ENCODE measurements around the gene NXNL2.

NXNL2 gene

DNA sequence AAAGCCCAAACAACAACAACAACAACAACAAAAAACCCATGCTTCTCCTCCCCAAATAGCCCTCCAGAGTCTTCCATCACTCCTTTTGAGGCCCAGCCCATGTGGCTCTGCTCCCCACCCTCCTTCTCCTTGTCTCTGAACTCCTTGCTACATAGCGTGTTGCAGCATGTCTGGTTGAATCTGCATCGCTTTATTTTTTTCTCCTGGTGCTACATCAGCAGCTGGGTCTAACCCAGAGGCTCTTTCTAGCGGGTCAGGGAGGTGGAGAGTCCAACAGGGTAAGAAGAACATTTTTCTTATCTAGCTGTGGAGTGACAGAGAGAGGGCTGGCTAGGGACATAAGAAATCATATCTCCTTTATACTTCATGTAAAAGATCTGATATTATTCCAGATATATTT lies 18.4 kb downstream of the NXNL2 start:
- no peak overlapping the region for H3K4me3 ChIP-seq (replicated peaks in 1 of 2; ENCODE audit: low read depth in 2 of 2, low read length in 2 of 2)
- no peak for DNase-seq (ENCODE audit: low read depth in 2 of 2)
- TF ChIP-seq, protein P1, sequence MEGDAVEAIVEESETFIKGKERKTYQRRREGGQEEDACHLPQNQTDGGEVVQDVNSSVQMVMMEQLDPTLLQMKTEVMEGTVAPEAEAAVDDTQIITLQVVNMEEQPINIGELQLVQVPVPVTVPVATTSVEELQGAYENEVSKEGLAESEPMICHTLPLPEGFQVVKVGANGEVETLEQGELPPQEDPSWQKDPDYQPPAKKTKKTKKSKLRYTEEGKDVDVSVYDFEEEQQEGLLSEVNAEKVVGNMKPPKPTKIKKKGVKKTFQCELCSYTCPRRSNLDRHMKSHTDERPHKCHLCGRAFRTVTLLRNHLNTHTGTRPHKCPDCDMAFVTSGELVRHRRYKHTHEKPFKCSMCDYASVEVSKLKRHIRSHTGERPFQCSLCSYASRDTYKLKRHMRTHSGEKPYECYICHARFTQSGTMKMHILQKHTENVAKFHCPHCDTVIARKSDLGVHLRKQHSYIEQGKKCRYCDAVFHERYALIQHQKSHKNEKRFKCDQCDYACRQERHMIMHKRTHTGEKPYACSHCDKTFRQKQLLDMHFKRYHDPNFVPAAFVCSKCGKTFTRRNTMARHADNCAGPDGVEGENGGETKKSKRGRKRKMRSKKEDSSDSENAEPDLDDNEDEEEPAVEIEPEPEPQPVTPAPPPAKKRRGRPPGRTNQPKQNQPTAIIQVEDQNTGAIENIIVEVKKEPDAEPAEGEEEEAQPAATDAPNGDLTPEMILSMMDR (IDR thresholded peaks at IDR 0.05; ENCODE audit: low read depth, low read length), result no peak

GRCh38 chr9:88555268-88555980 lies 20.4 kb downstream of the NXNL2 start:
- H3K4me3 ChIP-seq (replicated peaks in 1 of 2; ENCODE audit: low read depth in 2 of 2, low read length in 2 of 2), result no peak overlapping the region
- no peak for DNase-seq (ENCODE audit: low read depth in 2 of 2)

DNA sequence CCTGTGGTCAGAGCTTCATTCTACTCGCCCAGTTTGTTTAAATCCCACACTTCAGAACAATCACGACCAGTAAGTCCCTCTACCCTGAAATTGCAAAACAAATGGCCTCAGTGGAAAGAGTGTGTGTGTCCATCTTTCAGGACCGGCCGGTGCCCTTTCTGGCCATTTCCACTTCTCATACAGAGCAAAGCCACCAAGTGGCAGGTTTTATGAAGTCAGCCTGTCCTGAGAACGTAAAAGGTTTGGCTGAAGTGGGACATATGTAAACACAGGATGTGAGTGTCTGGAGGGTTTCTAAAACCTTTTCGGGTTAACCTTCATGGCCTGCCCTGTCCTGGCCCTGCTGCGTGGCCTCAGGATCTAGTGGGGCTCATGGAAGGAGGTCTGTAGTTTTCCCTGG lies 24.7 kb downstream of the NXNL2 start:
- DNase-seq (ENCODE audit: low read depth in 2 of 2), result peak; percentile 10 to 26
- H3K4me3 ChIP-seq (replicated peaks in 1 of 2; ENCODE audit: low read depth in 2 of 2, low read length in 2 of 2), result no peak overlapping the region
- TF ChIP-seq, protein P1 (IDR thresholded peaks at IDR 0.05; ENCODE audit: low read depth, low read length), result no peak

More at GRCh38 chr9:88555268-88555980, 20.4 kb downstream of the NXNL2 start:
- TF ChIP-seq, protein P1 (IDR thresholded peaks at IDR 0.05; ENCODE audit: low read depth, low read length), result no peak

GRCh38 chr9:88567870-88568269 lies 32.9 kb downstream of the NXNL2 start:
- no peak for DNase-seq (ENCODE audit: low read depth in 2 of 2)
- H3K4me3 ChIP-seq (replicated peaks in 1 of 2; ENCODE audit: low read depth in 2 of 2, low read length in 2 of 2), result no peak overlapping the region
- TF ChIP-seq, protein P1 (IDR thresholded peaks at IDR 0.05; ENCODE audit: low read depth, low read length), result no peak

DNA sequence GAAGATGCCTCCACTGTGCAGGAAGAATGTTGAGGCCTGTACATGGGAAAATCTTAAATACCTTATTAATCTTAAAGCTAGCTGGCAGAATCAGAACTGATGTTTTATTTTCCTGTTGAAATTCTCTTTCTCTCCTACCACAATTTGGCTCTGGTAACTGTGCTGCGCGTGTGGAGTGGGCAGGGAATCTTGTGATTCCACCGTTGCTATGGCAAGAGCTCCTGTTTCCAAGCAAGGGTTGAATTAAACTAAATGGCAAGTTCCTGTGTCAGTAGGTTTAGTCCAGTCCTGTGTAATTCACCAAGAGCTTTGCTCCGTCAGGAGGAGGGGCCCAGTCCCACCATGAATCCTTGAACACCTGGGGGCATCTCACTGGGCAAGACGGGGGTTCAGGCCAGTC lies 36.4 kb downstream of the NXNL2 start:
- TF ChIP-seq, protein P1 (IDR thresholded peaks at IDR 0.05; ENCODE audit: low read depth, low read length), result no peak
- H3K4me3 ChIP-seq (replicated peaks in 1 of 2; ENCODE audit: low read depth in 2 of 2, low read length in 2 of 2), result no peak overlapping the region
- DNase-seq (ENCODE audit: low read depth in 2 of 2), result no peak

- H3K4me3 ChIP-seq (replicated peaks in 1 of 2; ENCODE audit: low read depth in 2 of 2, low read length in 2 of 2), result no peak overlapping the region
- no peak for DNase-seq (ENCODE audit: low read depth in 2 of 2)
- TF ChIP-seq, protein P1 (IDR thresholded peaks at IDR 0.05; ENCODE audit: low read depth, low read length), result no peak
Measured at GRCh38 chr9:88572684-88573083, 37.7 kb downstream of the NXNL2 start.

- TF ChIP-seq, protein P1 (IDR thresholded peaks at IDR 0.05; ENCODE audit: low read depth, low read length), result no peak
- peak; percentile 37 to 56 for DNase-seq (ENCODE audit: low read depth in 2 of 2)
- no peak overlapping the region for H3K4me3 ChIP-seq (replicated peaks in 1 of 2; ENCODE audit: low read depth in 2 of 2, low read length in 2 of 2)
Measured at GRCh38 chr9:88574953-88575352, 40.0 kb downstream of the NXNL2 start.

Data from cardiac fibroblast (primary cell).